Stimulated activated naive B cell treated with anti-CD40 and anti-IgM and Interleukin-4, amounts not matched to agents 10 μg/mL and 1 μg/mL and 100 μg/mL, for 72 hours (primary cell): ENCODE data around the gene GBGT1.

Source experiments
- ATAC-seq, 2 donors: fragments of 150-1000 bp; cut with Tn5 transposase; replicated peaks; 2 replicates each; pipeline ENCODE4 v1.10.0; 2021; ENCODE audit warnings: moderate library complexity in 1 of 2
- DNase-seq: peaks from one replicate; pipeline ENCODE4 v3.0.0; 2021
- H3K27ac Mint-ChIP-seq: one replicate; pipeline ENCODE4 v1.8.0; 2022; ENCODE audit warnings: mild to moderate bottlenecking, mixed read lengths
- H3K27me3 Mint-ChIP-seq, 2 donors: one replicate each; pipeline ENCODE4 v1.8.0; 2022; ENCODE audit warnings: mixed read lengths in 2 of 2
- H3K36me3 Mint-ChIP-seq, 2 donors: one replicate each; pipeline ENCODE4 v1.8.0; 2022; ENCODE audit warnings: mixed read lengths in 2 of 2, mild to moderate bottlenecking in 1 of 2
- H3K4me1 Mint-ChIP-seq, 2 donors: one replicate each; pipeline ENCODE4 v1.8.0; 2022; ENCODE audit warnings: mixed read lengths in 2 of 2, mild to moderate bottlenecking in 1 of 2
- H3K4me3 Mint-ChIP-seq, 2 donors: one replicate each; pipeline ENCODE4 v1.8.0; 2022; ENCODE audit warnings: mild to moderate bottlenecking in 2 of 2, mixed read lengths in 2 of 2, moderate library complexity in 1 of 2
- H3K9me3 Mint-ChIP-seq, 2 donors: one replicate each; pipeline ENCODE4 v1.8.0; 2022; ENCODE audit warnings: mixed read lengths in 2 of 2, mild to moderate bottlenecking in 1 of 2

Gene GBGT1

GRCh38 chr9:133203506-133204075, 39.9 kb upstream of the GBGT1 start:
- no peak for DNase-seq
- no peak overlapping the region for H3K4me3 Mint-ChIP-seq
- no peak for ATAC-seq
- H3K27ac Mint-ChIP-seq: no peak overlapping the region
- peaks cover 31 to 56% of the 10 kb centered on the region in 2 donors for H3K27me3 Mint-ChIP-seq
- peaks cover 3% of the 10 kb centered on the region in 2 donors for H3K36me3 Mint-ChIP-seq
- peaks cover 5 to 7% of the 10 kb centered on the region in 2 donors for H3K4me1 Mint-ChIP-seq
- H3K9me3 Mint-ChIP-seq: peaks cover 3 to 6% of the 10 kb centered on the region in 2 donors

GRCh38 chr9:133202688-133203453, 39.2 kb upstream of the GBGT1 start:
- Mint-ChIP-seq H3K4me1 (peaks cover 5 to 7% of the 10 kb centered on the region in 2 donors), H3K27ac (no peak overlapping the region), H3K36me3 (peaks cover 3% of the 10 kb centered on the region in 2 donors), H3K27me3 (peaks cover 31 to 55% of the 10 kb centered on the region in 2 donors), H3K4me3 (no peak overlapping the region), H3K9me3 (peaks cover 3 to 6% of the 10 kb centered on the region in 2 donors)
- no peak for DNase-seq
- no peak for ATAC-seq

GRCh38 chr9:133202145-133202513, 38.4 kb upstream of the GBGT1 start:
- DNase-seq (no peak), ATAC-seq (no peak)
- Mint-ChIP-seq H3K4me1 (peaks cover 5 to 7% of the 10 kb centered on the region in 2 donors), H3K4me3 (no peak overlapping the region), H3K9me3 (peaks cover 3 to 6% of the 10 kb centered on the region in 2 donors), H3K27ac (no peak overlapping the region), H3K27me3 (peaks cover 26 to 47% of the 10 kb centered on the region in 2 donors), H3K36me3 (peaks cover 3% of the 10 kb centered on the region in 2 donors)

- no peak overlapping the region for H3K27ac Mint-ChIP-seq
These were observed 37.9 kb upstream of the GBGT1 start for GRCh38 chr9:133201424-133202144.

DNA sequence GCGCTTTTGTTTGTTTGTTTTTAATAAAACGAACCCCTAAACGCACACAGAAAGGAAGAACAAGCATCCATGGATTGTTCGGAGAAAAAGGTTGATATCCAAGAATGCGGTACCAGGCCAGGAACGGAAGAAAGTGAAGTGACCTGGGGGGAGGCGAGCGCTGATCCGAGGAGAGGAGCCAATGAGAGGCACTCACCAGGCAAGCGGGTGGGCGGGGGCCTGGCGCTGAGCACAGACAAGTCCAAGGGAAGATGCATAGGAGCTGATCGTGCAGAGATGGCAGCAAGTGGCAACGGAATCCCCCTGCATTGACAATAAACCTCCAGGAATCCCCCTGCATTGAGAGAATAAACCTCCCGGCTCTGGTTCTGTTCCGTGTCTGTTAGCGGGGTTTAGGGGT, 36.9 kb upstream of the GBGT1 start:
- peaks cover 3% of the 10 kb centered on the region in 2 donors for H3K36me3 Mint-ChIP-seq
- peaks cover 3 to 6% of the 10 kb centered on the region in 2 donors for H3K9me3 Mint-ChIP-seq
- H3K4me3 Mint-ChIP-seq: no peak overlapping the region
- ATAC-seq (no peak), DNase-seq (no peak)
- peaks cover 5 to 7% of the 10 kb centered on the region in 2 donors for H3K4me1 Mint-ChIP-seq
- H3K27me3 Mint-ChIP-seq: peaks cover 24 to 39% of the 10 kb centered on the region in 2 donors
- no peak overlapping the region for H3K27ac Mint-ChIP-seq

More at GRCh38 chr9:133201424-133202144, 37.9 kb upstream of the GBGT1 start:
- no peak for ATAC-seq
- DNase-seq: no peak
- Mint-ChIP-seq H3K9me3 (peaks cover 3 to 6% of the 10 kb centered on the region in 2 donors), H3K4me3 (no peak overlapping the region), H3K36me3 (peaks cover 3% of the 10 kb centered on the region in 2 donors), H3K27me3 (peaks cover 30 to 45% of the 10 kb centered on the region in 2 donors), H3K4me1 (peaks cover 5 to 7% of the 10 kb centered on the region in 2 donors)

DNA sequence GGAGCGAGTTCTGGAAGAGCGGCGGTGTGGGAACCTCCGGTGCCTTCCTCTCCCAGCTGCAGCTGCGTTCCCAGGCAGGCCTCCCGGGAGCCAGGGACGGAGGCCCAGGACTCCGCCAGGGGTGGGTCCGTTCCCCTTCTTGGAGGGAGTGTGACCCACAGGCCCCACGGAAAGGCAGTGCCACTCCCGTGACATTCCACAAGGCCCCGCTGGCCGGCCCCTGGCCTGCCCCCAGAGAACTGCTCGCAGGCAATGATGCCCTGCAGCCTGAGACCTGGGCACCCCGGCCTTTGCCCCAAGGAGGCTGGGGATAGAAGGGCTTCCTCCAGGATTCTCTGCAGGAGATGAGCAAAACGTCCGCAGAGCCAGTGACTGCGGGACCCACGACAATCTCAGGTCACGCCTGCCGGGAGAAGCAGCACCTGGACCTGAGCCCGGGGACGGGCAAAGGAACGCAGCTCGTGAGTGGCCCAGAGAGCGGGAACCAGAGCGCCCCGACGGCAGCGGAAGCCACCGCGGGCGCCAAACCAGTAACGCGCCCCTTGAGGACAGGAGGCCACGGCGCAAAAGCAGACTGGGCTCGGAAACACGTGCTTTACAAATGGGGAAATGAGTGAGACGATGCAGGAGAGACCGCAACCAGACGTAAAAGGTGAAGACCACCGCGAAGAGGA, 36.1 kb upstream of the GBGT1 start:
- Mint-ChIP-seq H3K36me3 (peaks cover 3% of the 10 kb centered on the region in 2 donors), H3K4me3 (peak overlapping the region; percentile 49 to 72), H3K9me3 (peaks cover 3 to 6% of the 10 kb centered on the region in 2 donors), H3K4me1 (peaks cover 5 to 7% of the 10 kb centered on the region in 2 donors), H3K27ac (no peak overlapping the region), H3K27me3 (peaks cover 27 to 39% of the 10 kb centered on the region in 2 donors)
- ATAC-seq (peak; percentile 81 to 88), DNase-seq (peak; percentile 25)

- peaks cover 3 to 5% of the 10 kb centered on the region in 2 donors for H3K4me1 Mint-ChIP-seq
- H3K27ac Mint-ChIP-seq: no peak overlapping the region
- DNase-seq (no peak), ATAC-seq (no peak)
- H3K36me3 Mint-ChIP-seq: peaks cover 3% of the 10 kb centered on the region in 2 donors
- H3K9me3 Mint-ChIP-seq: peaks cover 0 to 5% of the 10 kb centered on the region in 2 donors
- H3K27me3 Mint-ChIP-seq: peaks cover 26 to 41% of the 10 kb centered on the region in 2 donors
- H3K4me3 Mint-ChIP-seq: no peak overlapping the region
These were observed 31.3 kb upstream of the GBGT1 start for GRCh38 chr9:133195029-133195428.

DNA sequence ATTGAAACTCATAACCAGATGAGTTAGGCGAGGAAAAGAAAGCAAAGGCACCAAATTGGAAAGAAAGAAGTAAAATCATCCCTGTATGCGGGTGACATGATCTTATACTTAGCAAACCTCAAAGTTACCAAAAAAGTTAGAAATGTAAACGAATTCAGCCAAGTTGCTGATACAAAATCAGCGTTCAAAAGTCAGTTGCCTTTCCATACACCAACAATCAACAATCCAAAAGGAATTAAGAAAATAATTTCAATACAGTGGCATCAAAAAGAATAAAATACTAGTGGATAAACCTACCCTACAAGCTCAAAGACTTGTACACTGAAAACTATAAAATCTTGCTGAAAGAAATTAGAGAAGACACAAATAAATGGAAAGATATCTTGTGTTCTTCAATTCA, 30.9 kb upstream of the GBGT1 start:
- no peak for DNase-seq
- peaks cover 0 to 5% of the 10 kb centered on the region in 2 donors for H3K9me3 Mint-ChIP-seq
- H3K4me3 Mint-ChIP-seq: no peak overlapping the region
- ATAC-seq: no peak
- peaks cover 3% of the 10 kb centered on the region in 2 donors for H3K36me3 Mint-ChIP-seq
- no peak overlapping the region for H3K27ac Mint-ChIP-seq
- H3K27me3 Mint-ChIP-seq: peaks cover 23 to 38% of the 10 kb centered on the region in 2 donors
- peaks cover 0 to 4% of the 10 kb centered on the region in 2 donors for H3K4me1 Mint-ChIP-seq

- H3K4me1 Mint-ChIP-seq: peaks cover 1% of the 10 kb centered on the region in 2 donors
- ATAC-seq (no peak), DNase-seq (no peak)
- H3K27ac Mint-ChIP-seq: no peak overlapping the region
- H3K4me3 Mint-ChIP-seq: no peak overlapping the region
- no peaks in the 10 kb centered on the region for H3K36me3 Mint-ChIP-seq
- peaks cover 26 to 43% of the 10 kb centered on the region in 2 donors for H3K27me3 Mint-ChIP-seq
- H3K9me3 Mint-ChIP-seq: peaks cover 0 to 2% of the 10 kb centered on the region in 2 donors
These were observed 28.3 kb upstream of the GBGT1 start for GRCh38 chr9:133191989-133192388.

DNA sequence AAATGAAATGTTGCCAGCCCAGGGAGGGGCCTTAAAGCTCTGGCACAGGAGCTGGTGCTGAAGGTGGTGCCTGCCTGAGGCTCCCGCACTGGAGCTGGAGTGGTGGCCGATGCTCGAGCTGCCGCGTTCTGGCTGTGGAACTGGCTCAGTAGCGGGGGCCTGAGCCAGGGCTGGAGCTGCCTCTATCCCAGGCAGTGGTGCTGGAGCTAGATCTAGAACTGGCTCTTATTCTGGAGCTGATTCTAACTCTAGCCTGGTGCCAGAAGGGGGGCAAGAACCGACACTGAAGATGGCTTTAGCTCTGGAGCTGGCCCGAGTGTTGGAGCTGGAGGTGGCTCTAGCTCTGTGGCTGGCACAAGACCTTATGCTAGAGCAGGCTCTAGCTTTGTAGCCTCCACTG, 26.1 kb upstream of the GBGT1 start:
- Mint-ChIP-seq H3K4me3 (no peak overlapping the region), H3K36me3 (no peaks in the 10 kb centered on the region), H3K4me1 (peaks cover 7 to 10% of the 10 kb centered on the region in 2 donors), H3K27ac (no peak overlapping the region), H3K9me3 (peaks cover 0 to 2% of the 10 kb centered on the region in 2 donors), H3K27me3 (peaks cover 27 to 49% of the 10 kb centered on the region in 2 donors)
- ATAC-seq (no peak), DNase-seq (no peak)

DNA sequence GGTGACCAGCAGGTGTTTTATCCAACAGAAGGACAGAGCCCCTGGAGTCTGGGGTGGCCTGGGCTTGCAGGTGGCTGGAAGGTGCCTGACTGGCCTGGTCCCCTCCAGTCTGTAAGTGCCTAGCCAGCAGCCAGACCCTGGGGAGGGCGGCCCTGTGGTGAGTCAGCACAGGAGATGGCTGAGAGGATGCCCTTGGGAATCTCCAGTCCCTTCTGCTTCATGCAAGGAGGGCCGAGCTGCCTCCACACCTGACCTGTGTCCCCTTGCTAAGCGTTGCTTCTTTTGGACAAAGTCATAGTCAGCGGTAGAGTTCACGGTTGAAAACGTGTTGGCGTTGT, 25.1 kb upstream of the GBGT1 start:
- Mint-ChIP-seq H3K4me3 (no peak overlapping the region), H3K4me1 (peaks cover 7 to 10% of the 10 kb centered on the region in 2 donors), H3K27ac (no peak overlapping the region), H3K9me3 (no peaks in the 10 kb centered on the region), H3K36me3 (no peaks in the 10 kb centered on the region), H3K27me3 (peaks cover 20 to 40% of the 10 kb centered on the region in 2 donors)
- DNase-seq (no peak), ATAC-seq (no peak)

GRCh38 chr9:133188006-133188842, 24.5 kb upstream of the GBGT1 start:
- peaks cover 25 to 40% of the 10 kb centered on the region in 2 donors for H3K27me3 Mint-ChIP-seq
- H3K27ac Mint-ChIP-seq: peak overlapping the region; percentile 37
- no peaks in the 10 kb centered on the region for H3K36me3 Mint-ChIP-seq
- no peak overlapping the region for H3K4me3 Mint-ChIP-seq
- H3K9me3 Mint-ChIP-seq: no peaks in the 10 kb centered on the region
- DNase-seq (no peak), ATAC-seq (no peak)
- peaks cover 7 to 10% of the 10 kb centered on the region in 2 donors for H3K4me1 Mint-ChIP-seq

- Mint-ChIP-seq H3K4me3 (no peak overlapping the region), H3K36me3 (no peaks in the 10 kb centered on the region), H3K4me1 (peaks cover 7 to 10% of the 10 kb centered on the region in 2 donors), H3K9me3 (no peaks in the 10 kb centered on the region), H3K27me3 (peaks cover 29 to 41% of the 10 kb centered on the region in 2 donors), H3K27ac (no peak overlapping the region)
- no peak for DNase-seq
- ATAC-seq: no peak
These were observed 23.9 kb upstream of the GBGT1 start for GRCh38 chr9:133187561-133188005.
